ENCODE data around the gene LIAS.

DNA sequence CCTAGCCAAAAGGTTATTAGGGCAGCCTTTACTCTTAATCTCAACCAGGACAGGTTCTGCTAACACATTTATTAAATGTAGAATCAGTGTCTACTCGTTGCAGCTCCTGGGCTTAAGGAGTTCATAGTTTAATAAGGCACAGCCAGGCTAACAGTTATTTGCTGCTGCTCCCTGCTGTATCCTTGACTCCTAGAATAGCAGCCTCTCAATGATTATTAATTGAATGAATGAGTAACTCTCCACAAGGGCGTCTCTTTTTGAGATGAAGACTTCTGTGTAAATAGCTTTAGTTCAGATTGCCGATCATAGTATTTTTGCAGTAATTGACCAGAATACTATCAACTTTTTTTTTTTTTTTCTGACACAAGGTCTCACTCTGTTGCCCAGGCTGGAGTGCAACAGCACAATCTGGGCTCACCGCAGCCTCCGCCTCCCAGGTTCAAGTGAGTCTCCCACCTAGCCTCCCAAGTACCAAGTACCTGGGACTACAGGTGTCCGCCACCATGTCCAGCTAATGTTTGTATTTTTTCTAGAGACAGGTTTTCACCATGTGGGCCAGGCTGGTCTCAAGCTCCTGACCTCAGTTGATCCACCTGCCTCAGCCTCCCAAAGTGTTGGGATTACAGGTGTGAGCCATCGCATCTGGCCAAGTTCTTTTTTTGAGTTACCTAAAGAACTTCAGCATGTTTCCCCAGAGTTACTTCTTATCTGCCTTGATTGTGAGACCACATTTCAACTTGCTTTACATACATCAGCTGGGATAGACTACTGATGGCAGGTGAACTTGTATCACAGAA lies 65.5 kb downstream of the LIAS start:
- TF ChIP-seq CTCF (IDR thresholded peaks at IDR 0.05; ENCODE audit: low read depth, low read length, missing input control) = no peak
- TF ChIP-seq HNF4G (IDR thresholded peaks at IDR 0.05) = no peak
- TF ChIP-seq, protein P1, sequence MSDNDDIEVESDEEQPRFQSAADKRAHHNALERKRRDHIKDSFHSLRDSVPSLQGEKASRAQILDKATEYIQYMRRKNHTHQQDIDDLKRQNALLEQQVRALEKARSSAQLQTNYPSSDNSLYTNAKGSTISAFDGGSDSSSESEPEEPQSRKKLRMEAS (IDR thresholded peaks at IDR 0.05) = no peak
- TF ChIP-seq TAF1 (conservative IDR thresholded peaks at IDR 0.05) = no peak
- TF ChIP-seq JUND (IDR thresholded peaks at IDR 0.05) = no peak
- TF ChIP-seq YY1 (IDR thresholded peaks at IDR 0.05) = no peak
- TF ChIP-seq RAD21 (IDR thresholded peaks at IDR 0.05) = no peak
